ENCODE measurements around the gene XK.

The XK gene

GRCh38 chrX:37677243-37677642 lies 8.3 kb upstream of the XK start:
- Histone ChIP-seq H3K79me2 (ENCODE audit: insufficient read depth, low read length) (no peaks in the 10 kb centered on the region), H3K4me3 (ENCODE audit: insufficient read depth, low read length, poor library complexity, severe bottlenecking) (no peak overlapping the region), H3K27me3 (ENCODE audit: low read length) (no peaks in the 10 kb centered on the region), H3K9ac (ENCODE audit: low read length) (no peak overlapping the region), H3F3A (ENCODE audit: insufficient read depth) (no peaks in the 10 kb centered on the region), H4K20me1 (ENCODE audit: low read depth, low read length) (no peaks in the 10 kb centered on the region), H3K36me3 (ENCODE audit: low read length) (no peaks in the 10 kb centered on the region), H3K9me3 (ENCODE audit: insufficient read depth, low read length) (no peaks in the 10 kb centered on the region), H3K9me2 (replicated peaks; ENCODE audit: insufficient read depth, low read length) (no peaks in the 10 kb centered on the region), H3K27ac (ENCODE audit: low read depth, low read length) (no peak overlapping the region), H3K4me2 (ENCODE audit: low read depth, low read length, poor library complexity, severe bottlenecking) (no peak overlapping the region), H2AFZ (ENCODE audit: low read depth, low read length, severe bottlenecking) (no peak overlapping the region)
- TF ChIP-seq, protein P1, sequence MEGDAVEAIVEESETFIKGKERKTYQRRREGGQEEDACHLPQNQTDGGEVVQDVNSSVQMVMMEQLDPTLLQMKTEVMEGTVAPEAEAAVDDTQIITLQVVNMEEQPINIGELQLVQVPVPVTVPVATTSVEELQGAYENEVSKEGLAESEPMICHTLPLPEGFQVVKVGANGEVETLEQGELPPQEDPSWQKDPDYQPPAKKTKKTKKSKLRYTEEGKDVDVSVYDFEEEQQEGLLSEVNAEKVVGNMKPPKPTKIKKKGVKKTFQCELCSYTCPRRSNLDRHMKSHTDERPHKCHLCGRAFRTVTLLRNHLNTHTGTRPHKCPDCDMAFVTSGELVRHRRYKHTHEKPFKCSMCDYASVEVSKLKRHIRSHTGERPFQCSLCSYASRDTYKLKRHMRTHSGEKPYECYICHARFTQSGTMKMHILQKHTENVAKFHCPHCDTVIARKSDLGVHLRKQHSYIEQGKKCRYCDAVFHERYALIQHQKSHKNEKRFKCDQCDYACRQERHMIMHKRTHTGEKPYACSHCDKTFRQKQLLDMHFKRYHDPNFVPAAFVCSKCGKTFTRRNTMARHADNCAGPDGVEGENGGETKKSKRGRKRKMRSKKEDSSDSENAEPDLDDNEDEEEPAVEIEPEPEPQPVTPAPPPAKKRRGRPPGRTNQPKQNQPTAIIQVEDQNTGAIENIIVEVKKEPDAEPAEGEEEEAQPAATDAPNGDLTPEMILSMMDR (IDR thresholded peaks at IDR 0.05; ENCODE audit: insufficient read depth, low read length, poor library complexity, severe bottlenecking) = no peak
- TF ChIP-seq EZH2phosphoT487 (conservative IDR thresholded peaks at IDR 0.05; ENCODE audit: low read length) = no peak

GRCh38 chrX:37677765-37678164 lies 7.8 kb upstream of the XK start:
- no peak overlapping the region for H2AFZ ChIP-seq (ENCODE audit: low read depth, low read length, severe bottlenecking)
- no peaks in the 10 kb centered on the region for H4K20me1 ChIP-seq (ENCODE audit: low read depth, low read length)
- H3K27me3 ChIP-seq (ENCODE audit: low read length) = no peaks in the 10 kb centered on the region
- H3K36me3 ChIP-seq (ENCODE audit: low read length) = no peaks in the 10 kb centered on the region
- H3F3A ChIP-seq (ENCODE audit: insufficient read depth) = no peaks in the 10 kb centered on the region
- no peak overlapping the region for H3K4me3 ChIP-seq (ENCODE audit: insufficient read depth, low read length, poor library complexity, severe bottlenecking)
- H3K79me2 ChIP-seq (ENCODE audit: insufficient read depth, low read length) = no peaks in the 10 kb centered on the region
- no peak overlapping the region for H3K27ac ChIP-seq (ENCODE audit: low read depth, low read length)
- H3K9me3 ChIP-seq (ENCODE audit: insufficient read depth, low read length) = no peaks in the 10 kb centered on the region
- TF ChIP-seq, protein P1 (IDR thresholded peaks at IDR 0.05; ENCODE audit: insufficient read depth, low read length, poor library complexity, severe bottlenecking) = no peak
- TF ChIP-seq EZH2phosphoT487 (conservative IDR thresholded peaks at IDR 0.05; ENCODE audit: low read length) = no peak
- H3K4me2 ChIP-seq (ENCODE audit: low read depth, low read length, poor library complexity, severe bottlenecking) = no peak overlapping the region
- H3K9me2 ChIP-seq (replicated peaks; ENCODE audit: insufficient read depth, low read length) = no peaks in the 10 kb centered on the region
- no peak overlapping the region for H3K9ac ChIP-seq (ENCODE audit: low read length)

DNA sequence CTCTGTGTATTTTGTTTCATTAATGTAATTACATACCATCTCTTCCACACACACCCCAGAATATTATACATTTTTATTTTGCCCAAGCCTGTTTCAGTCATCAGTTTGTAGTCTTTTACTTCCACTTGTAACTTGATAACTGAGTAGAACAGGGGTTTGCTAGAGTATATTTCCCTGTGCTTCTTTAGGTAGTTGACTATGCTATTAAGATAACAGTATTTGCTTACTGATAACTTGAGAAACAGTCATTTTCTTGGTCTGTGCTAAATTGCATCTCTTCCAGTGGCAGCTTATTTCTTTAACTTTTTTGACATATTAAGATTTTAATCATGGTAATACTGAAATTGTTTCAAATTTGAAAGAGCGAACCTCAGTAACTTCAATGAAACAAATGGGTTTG lies 7.0 kb upstream of the XK start:
- Histone ChIP-seq H3K4me3 (ENCODE audit: insufficient read depth, low read length, poor library complexity, severe bottlenecking) (no peak overlapping the region), H2AFZ (ENCODE audit: low read depth, low read length, severe bottlenecking) (no peak overlapping the region), H3K27ac (ENCODE audit: low read depth, low read length) (no peak overlapping the region), H3K4me2 (ENCODE audit: low read depth, low read length, poor library complexity, severe bottlenecking) (no peak overlapping the region), H3K9me3 (ENCODE audit: insufficient read depth, low read length) (no peaks in the 10 kb centered on the region), H4K20me1 (ENCODE audit: low read depth, low read length) (no peaks in the 10 kb centered on the region), H3K27me3 (ENCODE audit: low read length) (no peaks in the 10 kb centered on the region), H3F3A (ENCODE audit: insufficient read depth) (no peaks in the 10 kb centered on the region), H3K9ac (ENCODE audit: low read length) (no peak overlapping the region), H3K36me3 (ENCODE audit: low read length) (no peaks in the 10 kb centered on the region), H3K79me2 (ENCODE audit: insufficient read depth, low read length) (no peaks in the 10 kb centered on the region), H3K9me2 (replicated peaks; ENCODE audit: insufficient read depth, low read length) (no peaks in the 10 kb centered on the region)
- TF ChIP-seq, protein P1 (IDR thresholded peaks at IDR 0.05; ENCODE audit: insufficient read depth, low read length, poor library complexity, severe bottlenecking) = no peak
- no peak for TF ChIP-seq EZH2phosphoT487 (conservative IDR thresholded peaks at IDR 0.05; ENCODE audit: low read length)

Measured in SU-DHL-6 (cell line).